HG02610 (cell line): Measurements from ENCODE around the gene SAMMSON.

Source experiments
- ATAC-seq: cut with Tn5 transposase; IDR thresholded peaks from one replicate; pipeline ENCODE4 v1.9.1; 2021; ENCODE audit warnings: mild to moderate bottlenecking, moderate library complexity; ENCODE audit not compliant: unreplicated experiment

Gene SAMMSON

GRCh38 chr3:70085613-70086012, 86.1 kb downstream of the SAMMSON start:
- ATAC-seq: no peak

- ATAC-seq: no peak
These were observed 86.8 kb downstream of the SAMMSON start for GRCh38 chr3:70086336-70086735.

- ATAC-seq: peak; percentile 45
These were observed 90.9 kb downstream of the SAMMSON start for GRCh38 chr3:70090322-70090913.

- ATAC-seq: no peak
These were observed 94.7 kb downstream of the SAMMSON start for GRCh38 chr3:70094197-70094596.

- no peak for ATAC-seq
These were observed 95.7 kb downstream of the SAMMSON start for GRCh38 chr3:70095260-70095659.

GRCh38 chr3:70096376-70097066, 97.0 kb downstream of the SAMMSON start:
- ATAC-seq: peak; percentile 97

GRCh38 chr3:70097084-70097483, 97.6 kb downstream of the SAMMSON start:
- no peak for ATAC-seq

GRCh38 chr3:70108072-70108471, 108.5 kb downstream of the SAMMSON start:
- no peak for ATAC-seq

- ATAC-seq: no peak
These were observed 109.0 kb downstream of the SAMMSON start for GRCh38 chr3:70108546-70108945.

- ATAC-seq: no peak
These were observed 110.5 kb downstream of the SAMMSON start for GRCh38 chr3:70110066-70110465.

GRCh38 chr3:70111411-70111810, 111.9 kb downstream of the SAMMSON start:
- no peak for ATAC-seq

- no peak for ATAC-seq
These were observed 113.2 kb downstream of the SAMMSON start for GRCh38 chr3:70112751-70113150.

GRCh38 chr3:70114431-70114830, 114.9 kb downstream of the SAMMSON start:
- ATAC-seq: no peak

- no peak for ATAC-seq
These were observed 120.3 kb downstream of the SAMMSON start for GRCh38 chr3:70119879-70120278.
